NCI-H226 (cell line): Measurements from ENCODE around the gene TCF15.
"Not testable (repeated sequence)": the region's sequence is repeated elsewhere in the genome, so short reads cannot be mapped to it uniquely, and the experiment has no call there.

Experiments
- DNase-seq: peaks from one replicate; pipeline ENCODE4 v3.0.0-alpha.2; 2015

The TCF15 gene

DNA sequence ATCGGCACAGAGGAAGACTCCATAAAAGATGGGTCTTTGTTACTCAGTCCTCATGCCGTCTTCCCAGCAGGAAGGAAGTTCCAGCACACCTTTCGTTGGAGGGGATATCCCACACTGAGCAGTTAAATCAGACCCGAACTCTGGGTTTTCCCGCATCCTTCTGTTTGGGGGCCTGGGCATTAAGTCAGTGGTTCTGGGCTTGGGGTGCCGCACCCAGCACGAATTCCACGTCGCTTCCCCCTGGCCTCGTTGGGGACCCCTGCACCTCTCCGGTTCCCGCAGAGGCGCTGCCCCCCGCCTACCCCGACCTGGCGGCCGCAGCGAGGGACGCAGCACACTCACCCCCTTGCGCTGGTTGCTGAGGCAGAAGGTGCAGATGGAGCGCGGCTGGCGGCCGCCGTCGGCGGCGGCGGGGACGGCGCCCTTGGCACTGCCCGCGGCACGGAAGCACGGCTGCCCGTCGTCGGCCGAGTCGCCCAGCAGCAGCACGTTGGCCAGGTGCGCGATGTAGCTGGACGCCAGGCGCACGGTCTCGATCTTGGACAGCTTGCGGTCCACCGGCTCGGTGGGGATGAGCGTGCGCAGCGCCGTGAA lies 641 bp downstream of the TCF15 start:
- no peak for DNase-seq

DNA sequence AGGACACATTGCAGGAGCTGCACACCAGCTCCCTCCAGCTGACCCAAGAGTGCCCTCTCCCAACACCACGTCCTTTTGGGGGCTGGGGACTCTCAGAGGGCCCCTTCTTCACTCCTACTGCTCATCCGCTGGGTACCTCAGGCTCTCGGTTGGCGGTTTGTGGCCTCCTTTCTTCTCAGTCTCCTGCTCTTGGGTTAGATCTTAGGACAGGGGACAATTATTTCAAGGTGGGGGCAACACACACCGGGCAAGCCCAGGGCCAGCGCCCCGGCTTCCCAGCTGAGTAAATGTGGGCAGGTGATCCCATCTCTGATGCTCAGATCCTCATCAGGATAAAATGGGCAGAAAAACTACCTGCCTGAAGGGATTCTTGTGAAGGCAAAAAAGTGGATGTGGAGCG lies 1.1 kb downstream of the TCF15 start:
- no peak for DNase-seq

DNA sequence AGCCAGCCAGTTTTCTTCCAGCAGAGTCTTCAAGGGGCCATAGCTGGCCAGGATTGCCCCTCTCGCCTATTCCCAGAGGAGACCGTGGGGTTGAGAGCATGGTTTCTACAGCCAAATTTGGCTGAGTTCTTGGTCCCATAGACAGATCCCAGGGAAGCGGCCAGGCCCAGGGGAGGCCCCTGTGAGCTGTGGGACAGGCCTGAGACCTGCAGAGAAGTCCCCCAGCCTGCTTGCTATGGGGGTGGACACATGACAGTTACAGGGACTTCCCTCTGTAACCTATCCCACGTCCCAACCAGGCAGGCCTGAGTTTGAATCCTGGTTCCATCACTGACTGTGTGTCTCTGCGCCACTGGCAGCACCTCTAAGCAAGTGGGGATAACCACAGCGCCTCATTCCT lies 2.6 kb downstream of the TCF15 start:
- DNase-seq, result no peak

DNA sequence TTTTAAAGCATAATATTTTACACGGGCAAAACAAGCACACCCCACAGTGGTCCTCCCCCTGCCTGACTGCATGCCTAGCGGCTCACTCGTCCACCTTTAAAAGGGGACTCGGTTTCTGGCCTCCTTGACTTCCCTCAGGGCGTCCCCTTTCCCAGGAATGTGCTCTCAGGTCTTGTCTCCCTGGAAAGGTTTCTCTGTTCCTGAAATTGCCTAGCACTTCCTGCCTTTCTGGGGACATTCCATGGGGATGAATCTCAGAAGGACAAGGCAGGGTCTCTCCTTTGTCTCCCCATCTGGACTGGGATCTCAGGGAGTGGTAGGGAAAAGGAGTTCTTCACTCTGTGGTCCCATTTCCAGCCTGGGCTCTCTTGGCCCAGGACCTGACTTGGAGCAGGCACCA lies 4.9 kb downstream of the TCF15 start:
- DNase-seq, result no peak

GRCh38 chr20:603116-603640 lies 6.9 kb downstream of the TCF15 start:
- no peak for DNase-seq

- DNase-seq, result no peak
Measured at GRCh38 chr20:602111-602970, 7.8 kb downstream of the TCF15 start.

GRCh38 chr20:600736-601135 lies 9.4 kb downstream of the TCF15 start:
- no peak for DNase-seq

- DNase-seq, result no peak
Measured at GRCh38 chr20:600141-600540, 10.0 kb downstream of the TCF15 start.

DNA sequence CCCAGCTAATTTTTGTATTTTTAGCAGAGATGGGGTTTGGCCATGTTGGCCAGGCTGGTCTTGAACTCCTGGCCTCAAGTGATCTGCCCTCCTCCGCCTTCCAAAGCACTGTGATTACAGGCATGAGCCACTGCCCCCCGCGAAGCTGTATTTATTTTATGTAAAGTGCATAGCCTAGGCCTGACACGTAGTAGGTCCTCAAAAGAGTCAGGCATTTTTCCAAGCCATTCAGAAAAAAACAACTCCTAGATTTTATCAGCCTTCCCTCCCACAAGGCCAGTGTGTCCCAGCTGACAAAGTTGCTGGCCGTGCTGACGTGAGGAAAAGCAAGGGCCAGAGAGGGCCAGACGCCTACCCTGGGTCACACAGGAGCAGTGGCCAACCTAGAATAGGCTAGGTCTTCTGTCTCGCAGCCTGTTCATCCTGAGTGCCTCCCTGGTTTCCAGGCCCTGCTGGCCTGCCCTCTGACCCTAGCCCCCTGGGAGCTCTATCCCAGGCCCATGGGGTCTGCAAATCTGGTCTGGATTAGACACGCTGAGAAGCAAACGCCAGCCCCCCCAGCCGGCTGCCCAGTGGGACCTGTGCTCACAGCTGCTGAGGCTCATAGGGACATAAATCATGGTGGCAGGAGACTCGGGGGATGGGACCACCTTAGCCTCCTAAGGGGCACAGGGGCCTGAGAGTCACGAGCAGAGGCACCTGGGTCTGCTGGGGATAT lies 11.8 kb downstream of the TCF15 start:
- no peak for DNase-seq

- no peak for DNase-seq
Measured at GRCh38 chr20:597560-597959, 12.5 kb downstream of the TCF15 start.

- DNase-seq, result no peak
Measured at GRCh38 chr20:595330-596308, 14.5 kb downstream of the TCF15 start.

GRCh38 chr20:592506-592905 lies 17.6 kb downstream of the TCF15 start:
- DNase-seq, result no peak

DNA sequence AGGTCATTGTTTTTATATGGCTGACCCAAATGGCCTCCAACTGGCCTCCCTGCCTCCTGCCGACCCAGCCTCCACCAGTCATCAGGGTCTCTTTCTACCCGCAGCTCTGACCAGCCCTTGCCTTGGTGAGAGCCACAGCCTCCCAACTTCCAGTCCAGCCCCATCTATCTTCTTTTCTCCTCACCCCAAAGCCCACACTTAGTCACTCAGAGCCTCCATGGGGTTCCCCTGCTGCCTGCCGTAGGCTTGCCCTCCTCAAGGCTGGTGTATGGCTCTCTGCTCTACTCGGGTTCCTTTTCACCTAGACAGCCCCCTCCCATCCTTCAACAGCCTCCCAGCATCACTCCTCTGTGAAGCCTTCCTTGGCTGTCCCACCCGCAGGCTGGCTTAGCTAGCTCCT lies 18.2 kb downstream of the TCF15 start:
- no peak for DNase-seq

DNA sequence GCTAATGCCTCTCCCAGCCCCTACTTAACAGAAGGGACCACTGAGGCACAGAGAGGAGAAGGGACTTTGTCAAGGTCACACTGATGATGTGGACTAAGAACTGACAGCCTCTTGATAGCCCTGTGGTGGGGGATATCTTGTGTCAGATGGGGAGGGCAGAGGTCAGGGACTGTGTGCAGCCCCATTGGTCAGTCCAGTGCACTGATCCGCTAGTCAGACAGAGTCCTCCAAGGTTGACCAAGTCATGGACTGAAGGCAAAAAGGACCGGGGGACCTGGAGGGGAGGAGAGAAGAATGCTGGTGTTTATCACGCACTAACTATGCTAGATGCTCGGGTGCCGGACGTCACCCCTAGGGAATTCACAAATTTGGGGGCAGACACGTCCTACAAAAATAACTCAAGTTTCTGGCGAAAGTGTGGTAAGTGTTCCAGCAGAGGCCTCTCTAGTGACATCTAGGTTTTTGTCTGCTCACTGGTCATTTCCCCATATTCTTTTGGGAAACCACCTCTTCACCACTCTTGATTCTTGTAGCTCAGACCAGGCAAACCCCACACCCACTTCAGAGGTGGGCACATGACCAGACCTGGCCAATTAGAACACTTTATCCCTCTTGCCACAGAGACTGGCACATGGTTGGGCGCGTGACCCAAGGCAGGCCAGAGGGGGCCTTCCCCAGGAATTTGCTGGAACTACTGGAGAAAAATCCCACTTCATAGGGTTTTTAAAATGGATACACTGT lies 21.0 kb downstream of the TCF15 start:
- DNase-seq, result no peak

- DNase-seq, result no peak
Measured at GRCh38 chr20:588476-588875, 21.6 kb downstream of the TCF15 start.

DNA sequence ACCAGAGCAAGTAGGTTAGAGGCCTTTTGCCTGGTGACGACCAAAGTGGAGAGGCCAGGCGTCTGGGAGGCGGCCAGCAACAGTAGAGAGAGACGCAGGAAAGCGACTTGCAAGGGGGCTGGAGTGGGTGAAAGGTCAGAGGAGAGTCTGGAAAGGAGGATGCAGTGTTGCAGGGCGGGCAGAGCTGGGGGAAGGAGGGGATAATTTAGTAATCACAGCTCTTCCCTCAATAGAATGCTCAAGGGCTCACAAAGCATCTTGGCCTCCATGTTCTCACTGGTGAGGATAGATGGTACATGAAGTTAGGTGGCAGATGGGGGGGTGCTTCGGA lies 25.2 kb downstream of the TCF15 start:
- DNase-seq, result no peak

- DNase-seq, result peak; percentile 2
Measured at GRCh38 chr20:584161-584970, 25.7 kb downstream of the TCF15 start.

DNA sequence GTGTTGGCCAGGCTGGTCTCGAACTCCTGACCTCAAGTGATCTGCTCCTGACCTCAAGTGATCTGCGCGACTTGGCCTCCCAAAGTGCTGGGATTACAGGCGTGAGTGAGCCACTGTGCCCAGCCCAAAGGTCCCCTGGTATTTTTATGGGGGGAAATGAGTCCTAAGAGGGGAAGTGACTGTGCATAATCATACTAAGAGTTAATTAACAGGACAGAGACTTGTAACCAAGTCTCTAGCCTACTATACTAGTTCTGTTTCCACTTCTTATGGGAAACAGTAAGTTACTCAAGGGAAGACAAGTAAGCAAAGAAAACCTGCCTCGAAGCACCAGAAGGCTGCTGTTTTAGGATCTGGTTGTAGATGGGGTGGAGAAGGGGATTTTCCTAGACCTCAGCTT lies 27.9 kb downstream of the TCF15 start:
- DNase-seq, result no peak

- DNase-seq, result not testable (repeated sequence)
Measured at GRCh38 chr20:578940-579690, 31.0 kb downstream of the TCF15 start.

DNA sequence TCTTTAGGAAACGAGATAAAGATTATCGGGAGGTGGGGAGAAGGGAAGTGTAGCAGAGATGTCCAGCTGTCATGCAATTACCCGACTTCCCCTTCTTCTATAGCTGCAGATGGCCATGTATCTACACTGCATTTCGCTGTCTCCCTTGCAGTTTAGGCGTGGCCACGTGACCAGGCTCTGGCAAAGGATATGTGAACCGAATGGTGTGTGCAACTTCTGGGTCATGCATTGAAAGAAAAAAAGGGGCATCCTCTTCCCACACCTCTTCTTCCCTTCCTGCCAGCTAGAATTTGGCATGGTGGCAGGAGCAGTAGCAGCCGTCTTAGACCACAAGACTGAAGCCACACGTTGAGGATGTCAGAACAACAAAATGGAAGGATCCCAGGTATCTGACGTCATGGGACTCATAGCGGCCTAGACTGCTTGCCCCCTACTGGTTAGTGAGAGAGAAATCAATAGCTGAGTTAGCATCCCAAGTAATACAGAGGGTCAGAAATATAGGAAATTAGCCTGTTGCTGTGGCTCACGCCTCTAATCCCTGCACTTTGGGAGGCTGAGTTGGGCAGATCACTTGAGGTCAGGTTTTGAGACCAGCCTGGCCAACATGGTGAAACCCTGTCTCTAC lies 32.8 kb downstream of the TCF15 start:
- no peak for DNase-seq
